GM12864 (cell line): ENCODE data around the gene LIPE.

Experiments used
- DNase-seq: peaks from one replicate; pipeline ENCODE4 v3.0.0-alpha.2; 2011; ENCODE audit warnings: low read depth
- H3K4me3 ChIP-seq: 2 replicates; pipeline ENCODE4 v1.5.1; 2011; ENCODE audit warnings: mild to moderate bottlenecking, low read depth, low read length, control low read depth
- CTCF ChIP-seq: IDR thresholded peaks from 2 replicates; pipeline ENCODE4 v1.5.1; 2011; ENCODE audit warnings: low read depth, mild to moderate bottlenecking, moderate library complexity, low read length, control low read depth, inconsistent platforms; ENCODE audit errors: missing control alignments

LIPE gene

GRCh38 chr19:42380155-42380554 lies 47.0 kb downstream of the LIPE start:
- TF ChIP-seq CTCF = no peak
- no peak for DNase-seq
- H3K4me3 ChIP-seq = no peak overlapping the region

GRCh38 chr19:42378225-42379215 lies 48.7 kb downstream of the LIPE start:
- no peak for TF ChIP-seq CTCF
- DNase-seq = no peak
- no peak overlapping the region for H3K4me3 ChIP-seq

GRCh38 chr19:42376177-42376555 lies 51.0 kb downstream of the LIPE start:
- no peak for TF ChIP-seq CTCF
- no peak overlapping the region for H3K4me3 ChIP-seq
- no peak for DNase-seq

GRCh38 chr19:42375415-42376176 lies 51.6 kb downstream of the LIPE start:
- DNase-seq = no peak
- TF ChIP-seq CTCF = no peak
- H3K4me3 ChIP-seq = no peak overlapping the region

GRCh38 chr19:42374826-42375376 lies 52.3 kb downstream of the LIPE start:
- no peak overlapping the region for H3K4me3 ChIP-seq
- no peak for DNase-seq
- no peak for TF ChIP-seq CTCF

- no peak for TF ChIP-seq CTCF
- H3K4me3 ChIP-seq = no peak overlapping the region
- DNase-seq = no peak
Observed at GRCh38 chr19:42370626-42371175, 56.5 kb downstream of the LIPE start.
